ENCODE results near the gene IL19.

The IL19 gene

GRCh38 chr1:206854401-206855129 is 84.0 kb downstream of the IL19 start:
- no peaks in the 10 kb centered on the region for H3K4me1 ChIP-seq (ENCODE audit: insufficient read depth, low read length, poor library complexity, severe bottlenecking)
- no peaks in the 10 kb centered on the region for H3K36me3 ChIP-seq (ENCODE audit: insufficient read depth, low read length)
- TF ChIP-seq EZH2phosphoT487 (IDR thresholded peaks at IDR 0.05; ENCODE audit: borderline replicate concordance) (no peak), CTCF (conservative IDR thresholded peaks at IDR 0.05; ENCODE audit: low read length) (no peak)
- no peaks in the 10 kb centered on the region for H4K20me1 ChIP-seq (ENCODE audit: insufficient read depth, low read length, poor library complexity, severe bottlenecking)
- no peak overlapping the region for H2AFZ ChIP-seq (ENCODE audit: low read length)
- no peaks in the 10 kb centered on the region for H3K79me2 ChIP-seq (ENCODE audit: insufficient read depth, low read length)
- no peak overlapping the region for H3K9ac ChIP-seq (ENCODE audit: low read depth, low read length, poor library complexity, severe bottlenecking)
- H3K9me2 ChIP-seq (replicated peaks; ENCODE audit: low read depth, low read length) = no peaks in the 10 kb centered on the region
- no peaks in the 10 kb centered on the region for H3K27me3 ChIP-seq (ENCODE audit: insufficient read depth, low read length, poor library complexity, severe bottlenecking)
- no peaks in the 10 kb centered on the region for H3K9me3 ChIP-seq (ENCODE audit: insufficient read depth, low read depth, low read length)
- H3K4me2 ChIP-seq (ENCODE audit: low read depth, low read length, poor library complexity, severe bottlenecking) = no peak overlapping the region
- no peak overlapping the region for H3K4me3 ChIP-seq (ENCODE audit: low read length, poor library complexity, severe bottlenecking)
- no peaks in the 10 kb centered on the region for H3F3A ChIP-seq (ENCODE audit: low read depth)

GRCh38 chr1:206855859-206856258 is 85.3 kb downstream of the IL19 start:
- H3K79me2 ChIP-seq (ENCODE audit: insufficient read depth, low read length) = no peaks in the 10 kb centered on the region
- H3K4me3 ChIP-seq (ENCODE audit: low read length, poor library complexity, severe bottlenecking) = no peak overlapping the region
- H3K27me3 ChIP-seq (ENCODE audit: insufficient read depth, low read length, poor library complexity, severe bottlenecking) = no peaks in the 10 kb centered on the region
- no peaks in the 10 kb centered on the region for H3F3A ChIP-seq (ENCODE audit: low read depth)
- no peak overlapping the region for H2AFZ ChIP-seq (ENCODE audit: low read length)
- TF ChIP-seq CTCF (conservative IDR thresholded peaks at IDR 0.05; ENCODE audit: low read length) (no peak), EZH2phosphoT487 (IDR thresholded peaks at IDR 0.05; ENCODE audit: borderline replicate concordance) (no peak)
- no peaks in the 10 kb centered on the region for H3K9me2 ChIP-seq (replicated peaks; ENCODE audit: low read depth, low read length)
- no peak overlapping the region for H3K4me2 ChIP-seq (ENCODE audit: low read depth, low read length, poor library complexity, severe bottlenecking)
- H3K9me3 ChIP-seq (ENCODE audit: insufficient read depth, low read depth, low read length) = no peaks in the 10 kb centered on the region
- no peak overlapping the region for H3K9ac ChIP-seq (ENCODE audit: low read depth, low read length, poor library complexity, severe bottlenecking)
- H3K4me1 ChIP-seq (ENCODE audit: insufficient read depth, low read length, poor library complexity, severe bottlenecking) = no peaks in the 10 kb centered on the region
- no peaks in the 10 kb centered on the region for H4K20me1 ChIP-seq (ENCODE audit: insufficient read depth, low read length, poor library complexity, severe bottlenecking)
- no peaks in the 10 kb centered on the region for H3K36me3 ChIP-seq (ENCODE audit: insufficient read depth, low read length)

DNA sequence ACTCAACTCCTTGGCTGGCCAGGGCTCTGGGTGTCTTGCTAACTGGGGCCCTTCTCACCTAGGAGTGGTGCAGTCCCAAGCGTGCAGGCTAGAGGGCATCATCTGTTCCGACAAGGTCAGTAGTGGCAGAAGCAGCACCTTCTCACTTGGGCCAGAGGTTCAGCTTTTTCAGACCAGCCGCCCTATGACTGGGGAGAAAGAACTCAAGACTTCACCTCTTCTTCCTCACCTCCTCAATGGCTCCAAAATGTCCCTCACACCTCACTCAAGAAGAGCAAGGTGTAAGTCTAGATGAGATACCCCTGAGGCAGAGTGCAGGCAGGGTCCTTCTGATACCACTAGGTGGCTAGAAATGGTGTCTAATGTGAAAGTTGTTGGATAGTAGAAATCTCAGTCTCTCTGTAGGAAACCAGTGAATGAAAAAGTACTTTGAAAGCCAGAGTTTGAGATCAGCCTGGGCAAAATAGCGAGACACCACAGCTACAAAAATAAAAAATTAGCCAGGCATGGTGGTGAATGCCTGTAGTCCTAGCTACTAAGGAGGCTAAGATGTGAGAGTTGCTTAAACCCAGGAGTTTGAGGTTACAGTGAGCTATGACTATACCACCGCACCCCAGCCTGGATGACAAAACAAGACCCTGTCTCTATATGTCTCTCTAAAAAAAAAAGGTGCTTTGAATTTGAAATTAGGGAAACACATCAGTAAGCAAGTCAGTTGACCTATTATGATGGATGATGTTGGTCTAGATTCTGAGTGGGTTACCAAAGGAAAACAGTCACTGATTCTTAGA is 86.3 kb downstream of the IL19 start:
- no peaks in the 10 kb centered on the region for H3F3A ChIP-seq (ENCODE audit: low read depth)
- no peak overlapping the region for H3K4me3 ChIP-seq (ENCODE audit: low read length, poor library complexity, severe bottlenecking)
- no peaks in the 10 kb centered on the region for H3K79me2 ChIP-seq (ENCODE audit: insufficient read depth, low read length)
- H3K36me3 ChIP-seq (ENCODE audit: insufficient read depth, low read length) = no peaks in the 10 kb centered on the region
- H4K20me1 ChIP-seq (ENCODE audit: insufficient read depth, low read length, poor library complexity, severe bottlenecking) = no peaks in the 10 kb centered on the region
- no peaks in the 10 kb centered on the region for H3K9me3 ChIP-seq (ENCODE audit: insufficient read depth, low read depth, low read length)
- no peaks in the 10 kb centered on the region for H3K4me1 ChIP-seq (ENCODE audit: insufficient read depth, low read length, poor library complexity, severe bottlenecking)
- no peak overlapping the region for H3K9ac ChIP-seq (ENCODE audit: low read depth, low read length, poor library complexity, severe bottlenecking)
- TF ChIP-seq CTCF (conservative IDR thresholded peaks at IDR 0.05; ENCODE audit: low read length) = peak; percentile 86
- TF ChIP-seq EZH2phosphoT487 (IDR thresholded peaks at IDR 0.05; ENCODE audit: borderline replicate concordance) = no peak
- no peaks in the 10 kb centered on the region for H3K27me3 ChIP-seq (ENCODE audit: insufficient read depth, low read length, poor library complexity, severe bottlenecking)
- no peaks in the 10 kb centered on the region for H3K9me2 ChIP-seq (replicated peaks; ENCODE audit: low read depth, low read length)
- H2AFZ ChIP-seq (ENCODE audit: low read length) = no peak overlapping the region
- no peak overlapping the region for H3K4me2 ChIP-seq (ENCODE audit: low read depth, low read length, poor library complexity, severe bottlenecking)

Data from Loucy (cell line).